Measurements from ENCODE around the gene CHCHD3.
"Not testable (repeated sequence)": the region's sequence is repeated elsewhere in the genome, so short reads cannot be mapped to it uniquely, and the experiment has no call there.

The CHCHD3 gene

GRCh38 chr7:133050200-133050995, 31.5 kb downstream of the CHCHD3 start:
- no peak for DNase-seq (ENCODE audit: low read depth, low spot score)
- Histone ChIP-seq H3K27ac (ENCODE audit: low read length) (no peak overlapping the region), H3K27me3 (ENCODE audit: control insufficient read depth, insufficient read depth, low read length) (no peaks in the 10 kb centered on the region), H3K4me1 (ENCODE audit: control insufficient read depth, insufficient read depth, low read length) (peaks cover 3% of the 10 kb centered on the region; the same call in 1 of the 2 replicates), H3K36me3 (ENCODE audit: control insufficient read depth, insufficient read depth, low read length) (no peaks in the 10 kb centered on the region), H3K4me3 (ENCODE audit: low read length) (no peak overlapping the region), H3K9me3 (ENCODE audit: control insufficient read depth, insufficient read depth, low read length) (no peaks in the 10 kb centered on the region)
- no CpG with 5 or more reads among the region's 5 CpGs for WGBS (ENCODE audit: insufficient coverage, insufficient read length)

GRCh38 chr7:133048589-133048988, 33.3 kb downstream of the CHCHD3 start:
- Histone ChIP-seq H3K4me1 (ENCODE audit: control insufficient read depth, insufficient read depth, low read length) (peaks cover 3% of the 10 kb centered on the region; the same call in 1 of the 2 replicates), H3K4me3 (ENCODE audit: low read length) (no peak overlapping the region), H3K27me3 (ENCODE audit: control insufficient read depth, insufficient read depth, low read length) (no peaks in the 10 kb centered on the region), H3K36me3 (ENCODE audit: control insufficient read depth, insufficient read depth, low read length) (no peaks in the 10 kb centered on the region), H3K9me3 (ENCODE audit: control insufficient read depth, insufficient read depth, low read length) (no peaks in the 10 kb centered on the region), H3K27ac (ENCODE audit: low read length) (no peak overlapping the region)
- no CpG with 5 or more reads among the region's 4 CpGs for WGBS (ENCODE audit: insufficient coverage, insufficient read length)
- no peak for DNase-seq (ENCODE audit: low read depth, low spot score)

- peaks cover 3% of the 10 kb centered on the region; the same call in 1 of the 2 replicates for H3K4me1 ChIP-seq (ENCODE audit: control insufficient read depth, insufficient read depth, low read length)
- DNase-seq (ENCODE audit: low read depth, low spot score), result no peak
- H3K27ac ChIP-seq (ENCODE audit: low read length), result no peak overlapping the region
- no CpG with 5 or more reads among the region's 2 CpGs for WGBS (ENCODE audit: insufficient coverage, insufficient read length)
- no peak overlapping the region for H3K4me3 ChIP-seq (ENCODE audit: low read length)
- no peaks in the 10 kb centered on the region for H3K36me3 ChIP-seq (ENCODE audit: control insufficient read depth, insufficient read depth, low read length)
- H3K9me3 ChIP-seq (ENCODE audit: control insufficient read depth, insufficient read depth, low read length), result no peaks in the 10 kb centered on the region
- no peaks in the 10 kb centered on the region for H3K27me3 ChIP-seq (ENCODE audit: control insufficient read depth, insufficient read depth, low read length)
Observed at GRCh38 chr7:133047321-133047720, 34.6 kb downstream of the CHCHD3 start.

GRCh38 chr7:133044722-133045473, 37.0 kb downstream of the CHCHD3 start:
- no peaks in the 10 kb centered on the region for H3K27me3 ChIP-seq (ENCODE audit: control insufficient read depth, insufficient read depth, low read length)
- H3K9me3 ChIP-seq (ENCODE audit: control insufficient read depth, insufficient read depth, low read length), result no peaks in the 10 kb centered on the region
- H3K4me1 ChIP-seq (ENCODE audit: control insufficient read depth, insufficient read depth, low read length), result peaks cover 3% of the 10 kb centered on the region; the same call in 1 of the 2 replicates
- DNase-seq (ENCODE audit: low read depth, low spot score), result peak; percentile 37
- H3K36me3 ChIP-seq (ENCODE audit: control insufficient read depth, insufficient read depth, low read length), result no peaks in the 10 kb centered on the region
- no CpG with 5 or more reads among the region's 9 CpGs for WGBS (ENCODE audit: insufficient coverage, insufficient read length)
- no peak overlapping the region for H3K4me3 ChIP-seq (ENCODE audit: low read length)
- no peak overlapping the region for H3K27ac ChIP-seq (ENCODE audit: low read length)

GRCh38 chr7:133040674-133041073, 41.2 kb downstream of the CHCHD3 start:
- no CpG with 5 or more reads among the region's 7 CpGs for WGBS (ENCODE audit: insufficient coverage, insufficient read length)

GRCh38 chr7:133040178-133040577, 41.7 kb downstream of the CHCHD3 start:
- no peaks in the 10 kb centered on the region for H3K36me3 ChIP-seq (ENCODE audit: control insufficient read depth, insufficient read depth, low read length)
- WGBS (ENCODE audit: insufficient coverage, insufficient read length), result no CpG with 5 or more reads among the region's 1 CpG
- H3K4me3 ChIP-seq (ENCODE audit: low read length), result no peak overlapping the region
- H3K27me3 ChIP-seq (ENCODE audit: control insufficient read depth, insufficient read depth, low read length), result no peaks in the 10 kb centered on the region
- no peak for DNase-seq (ENCODE audit: low read depth, low spot score)
- peaks cover 2% of the 10 kb centered on the region; the same call in 1 of the 2 replicates for H3K4me1 ChIP-seq (ENCODE audit: control insufficient read depth, insufficient read depth, low read length)
- no peak overlapping the region for H3K27ac ChIP-seq (ENCODE audit: low read length)
- H3K9me3 ChIP-seq (ENCODE audit: control insufficient read depth, insufficient read depth, low read length), result no peaks in the 10 kb centered on the region

More at GRCh38 chr7:133040674-133041073, 41.2 kb downstream of the CHCHD3 start:
- no peak for DNase-seq (ENCODE audit: low read depth, low spot score)
- no peak overlapping the region for H3K4me3 ChIP-seq (ENCODE audit: low read length)
- no peak overlapping the region for H3K27ac ChIP-seq (ENCODE audit: low read length)
- H3K27me3 ChIP-seq (ENCODE audit: control insufficient read depth, insufficient read depth, low read length), result no peaks in the 10 kb centered on the region
- no peaks in the 10 kb centered on the region for H3K9me3 ChIP-seq (ENCODE audit: control insufficient read depth, insufficient read depth, low read length)
- peaks cover 2% of the 10 kb centered on the region; the same call in 1 of the 2 replicates for H3K4me1 ChIP-seq (ENCODE audit: control insufficient read depth, insufficient read depth, low read length)
- no peaks in the 10 kb centered on the region for H3K36me3 ChIP-seq (ENCODE audit: control insufficient read depth, insufficient read depth, low read length)

- DNase-seq (ENCODE audit: low read depth, low spot score), result no peak
- H3K36me3 ChIP-seq (ENCODE audit: control insufficient read depth, insufficient read depth, low read length), result no peaks in the 10 kb centered on the region
- H3K9me3 ChIP-seq (ENCODE audit: control insufficient read depth, insufficient read depth, low read length), result no peaks in the 10 kb centered on the region
- no peak overlapping the region for H3K27ac ChIP-seq (ENCODE audit: low read length)
- H3K4me3 ChIP-seq (ENCODE audit: low read length), result no peak overlapping the region
- no CpG with 5 or more reads among the region's 2 CpGs for WGBS (ENCODE audit: insufficient coverage, insufficient read length)
- H3K4me1 ChIP-seq (ENCODE audit: control insufficient read depth, insufficient read depth, low read length), result peaks cover 2% of the 10 kb centered on the region; the same call in 1 of the 2 replicates
- no peaks in the 10 kb centered on the region for H3K27me3 ChIP-seq (ENCODE audit: control insufficient read depth, insufficient read depth, low read length)
Observed at GRCh38 chr7:133039614-133040013, 42.3 kb downstream of the CHCHD3 start.

GRCh38 chr7:133036289-133036688, 45.6 kb downstream of the CHCHD3 start:
- no peaks in the 10 kb centered on the region for H3K27me3 ChIP-seq (ENCODE audit: control insufficient read depth, insufficient read depth, low read length)
- DNase-seq (ENCODE audit: low read depth, low spot score), result no peak
- H3K9me3 ChIP-seq (ENCODE audit: control insufficient read depth, insufficient read depth, low read length), result no peaks in the 10 kb centered on the region
- peaks cover 2% of the 10 kb centered on the region; the same call in 1 of the 2 replicates for H3K4me1 ChIP-seq (ENCODE audit: control insufficient read depth, insufficient read depth, low read length)
- no peaks in the 10 kb centered on the region for H3K36me3 ChIP-seq (ENCODE audit: control insufficient read depth, insufficient read depth, low read length)
- H3K27ac ChIP-seq (ENCODE audit: low read length), result no peak overlapping the region
- no CpG with 5 or more reads among the region's 1 CpG for WGBS (ENCODE audit: insufficient coverage, insufficient read length)
- H3K4me3 ChIP-seq (ENCODE audit: low read length), result no peak overlapping the region

- DNase-seq (ENCODE audit: low read depth, low spot score); H3K9me3 ChIP-seq (ENCODE audit: control insufficient read depth, insufficient read depth, low read length); H3K27me3 ChIP-seq (ENCODE audit: control insufficient read depth, insufficient read depth, low read length); H3K4me3 ChIP-seq (ENCODE audit: low read length); H3K36me3 ChIP-seq (ENCODE audit: control insufficient read depth, insufficient read depth, low read length); H3K27ac ChIP-seq (ENCODE audit: low read length); H3K4me1 ChIP-seq (ENCODE audit: control insufficient read depth, insufficient read depth, low read length): not testable (repeated sequence)
- WGBS (ENCODE audit: insufficient coverage, insufficient read length), result no CpG with 5 or more reads among the region's 10 CpGs
Observed at GRCh38 chr7:133035240-133035639, 46.6 kb downstream of the CHCHD3 start.

GRCh38 chr7:133030346-133030745, 51.5 kb downstream of the CHCHD3 start:
- DNase-seq (ENCODE audit: low read depth, low spot score), result no peak
- Histone ChIP-seq H3K27me3 (ENCODE audit: control insufficient read depth, insufficient read depth, low read length) (no peaks in the 10 kb centered on the region), H3K4me1 (ENCODE audit: control insufficient read depth, insufficient read depth, low read length) (no peaks in the 10 kb centered on the region), H3K36me3 (ENCODE audit: control insufficient read depth, insufficient read depth, low read length) (no peaks in the 10 kb centered on the region), H3K27ac (ENCODE audit: low read length) (no peak overlapping the region), H3K9me3 (ENCODE audit: control insufficient read depth, insufficient read depth, low read length) (no peaks in the 10 kb centered on the region), H3K4me3 (ENCODE audit: low read length) (no peak overlapping the region)

Measured in iPS DF 6.9 (cell line).